ENCODE data around the gene F13B. TPM values are rescaled to one million over a fixed set of nuclear protein-coding genes. Genes with fewer than 3 reads are reported as not detected.

F13B gene
- total and polyA plus RNA-seq, 4 donors = not detected

- Histone ChIP-seq H3K27ac (ENCODE audit: low read depth in 1 of 2, low read length in 1 of 2) (no peak overlapping the region), H3K9ac (ENCODE audit: insufficient read depth in 1 of 2, low read length in 2 of 2) (no peak overlapping the region), H3K36me3 (ENCODE audit: control insufficient read depth in 4 of 4, insufficient read depth in 4 of 4, low read length in 4 of 4) (no peaks in the 10 kb centered on the region), H3K9me3 (ENCODE audit: control insufficient read depth in 4 of 4, insufficient read depth in 3 of 4, low read length in 3 of 4) (no peaks in the 10 kb centered on the region), H3K27me3 (ENCODE audit: control insufficient read depth in 3 of 3, insufficient read depth in 3 of 3, low read length in 2 of 3) (no peaks in the 10 kb centered on the region), H3K4me1 (ENCODE audit: control insufficient read depth in 5 of 5, insufficient read depth in 5 of 5, low read length in 5 of 5) (no peaks in the 10 kb centered on the region), H3K4me3 (no peak overlapping the region)
- TF ChIP-seq CTCF (IDR thresholded peaks at IDR 0.05; ENCODE audit: control extremely low read depth, extremely low read depth) = no peak
- ATAC-seq (ENCODE audit: insufficient read depth, low FRiP score) (no peak), DNase-seq (no peak)
Observed at GRCh38 chr1:197029749-197030148, 37.3 kb downstream of the F13B start.

DNA sequence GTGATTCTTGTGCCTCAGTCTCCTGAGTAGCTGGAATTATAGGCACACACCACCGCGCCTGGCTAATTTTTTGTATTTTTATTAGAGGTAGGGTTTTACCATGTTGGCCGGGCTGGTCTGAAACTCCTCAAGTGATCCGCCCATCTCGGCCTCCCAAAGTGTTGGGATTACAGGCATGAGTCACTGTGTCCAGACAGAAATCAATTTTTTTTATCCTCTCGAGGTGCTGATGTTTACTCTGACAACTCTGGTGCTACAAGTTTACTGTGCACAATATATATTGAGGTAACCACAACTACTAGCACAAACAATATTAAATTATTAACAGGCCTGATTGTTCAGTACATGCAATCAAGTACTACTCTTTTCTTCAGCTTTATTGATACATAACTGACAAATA lies 39.7 kb downstream of the F13B start:
- no peak overlapping the region for H3K4me3 ChIP-seq
- no peak overlapping the region for H3K27ac ChIP-seq (ENCODE audit: low read depth in 1 of 2, low read length in 1 of 2)
- H3K27me3 ChIP-seq (ENCODE audit: control insufficient read depth in 3 of 3, insufficient read depth in 3 of 3, low read length in 2 of 3) = no peaks in the 10 kb centered on the region
- TF ChIP-seq CTCF (IDR thresholded peaks at IDR 0.05; ENCODE audit: control extremely low read depth, extremely low read depth) = no peak
- no peaks in the 10 kb centered on the region for H3K36me3 ChIP-seq (ENCODE audit: control insufficient read depth in 4 of 4, insufficient read depth in 4 of 4, low read length in 4 of 4)
- H3K9ac ChIP-seq (ENCODE audit: insufficient read depth in 1 of 2, low read length in 2 of 2) = no peak overlapping the region
- 81 to 89% methylated on average over 6 of the region's 6 CpGs for WGBS, 2 donors
- no peak for DNase-seq
- no peaks in the 10 kb centered on the region for H3K9me3 ChIP-seq (ENCODE audit: control insufficient read depth in 4 of 4, insufficient read depth in 3 of 4, low read length in 3 of 4)
- ATAC-seq (ENCODE audit: insufficient read depth, low FRiP score) = no peak
- no peaks in the 10 kb centered on the region for H3K4me1 ChIP-seq (ENCODE audit: control insufficient read depth in 5 of 5, insufficient read depth in 5 of 5, low read length in 5 of 5)

- ATAC-seq (ENCODE audit: insufficient read depth, low FRiP score) (peak; percentile 19), DNase-seq (peak in 2 of 3 donors; percentile 6 to 29)
- Histone ChIP-seq H3K27ac (ENCODE audit: low read depth in 1 of 2, low read length in 1 of 2) (no peak overlapping the region), H3K27me3 (ENCODE audit: control insufficient read depth in 3 of 3, insufficient read depth in 3 of 3, low read length in 2 of 3) (no peaks in the 10 kb centered on the region), H3K9me3 (ENCODE audit: control insufficient read depth in 4 of 4, insufficient read depth in 3 of 4, low read length in 3 of 4) (no peaks in the 10 kb centered on the region), H3K36me3 (ENCODE audit: control insufficient read depth in 4 of 4, insufficient read depth in 4 of 4, low read length in 4 of 4) (no peaks in the 10 kb centered on the region), H3K4me3 (no peak overlapping the region), H3K9ac (ENCODE audit: insufficient read depth in 1 of 2, low read length in 2 of 2) (no peak overlapping the region), H3K4me1 (ENCODE audit: control insufficient read depth in 5 of 5, insufficient read depth in 5 of 5, low read length in 5 of 5) (no peaks in the 10 kb centered on the region)
- TF ChIP-seq CTCF (IDR thresholded peaks at IDR 0.05; ENCODE audit: control extremely low read depth, extremely low read depth) = no peak
- 65 to 89% methylated on average over 1 of the region's 1 CpG for WGBS, 2 donors
Observed at GRCh38 chr1:197024460-197024859, 42.6 kb downstream of the F13B start.

- TF ChIP-seq CTCF (IDR thresholded peaks at IDR 0.05; ENCODE audit: control extremely low read depth, extremely low read depth) = no peak
- WGBS, 2 donors = 29 to 49% methylated on average over 4 of the region's 4 CpGs
- no peaks in the 10 kb centered on the region for H3K9me3 ChIP-seq (ENCODE audit: control insufficient read depth in 4 of 4, insufficient read depth in 3 of 4, low read length in 3 of 4)
- H3K4me1 ChIP-seq (ENCODE audit: control insufficient read depth in 5 of 5, insufficient read depth in 5 of 5, low read length in 5 of 5) = no peaks in the 10 kb centered on the region
- DNase-seq (no peak), ATAC-seq (ENCODE audit: insufficient read depth, low FRiP score) (no peak)
- H3K27me3 ChIP-seq (ENCODE audit: control insufficient read depth in 3 of 3, insufficient read depth in 3 of 3, low read length in 2 of 3) = no peaks in the 10 kb centered on the region
- H3K36me3 ChIP-seq (ENCODE audit: control insufficient read depth in 4 of 4, insufficient read depth in 4 of 4, low read length in 4 of 4) = no peaks in the 10 kb centered on the region
- no peak overlapping the region for H3K27ac ChIP-seq (ENCODE audit: low read depth in 1 of 2, low read length in 1 of 2)
- no peak overlapping the region for H3K9ac ChIP-seq (ENCODE audit: insufficient read depth in 1 of 2, low read length in 2 of 2)
- H3K4me3 ChIP-seq = no peak overlapping the region
Observed at GRCh38 chr1:197021716-197022115, 45.3 kb downstream of the F13B start.
